Keratinocyte (primary cell): Measurements from ENCODE around the gene CLPSL1. TPM values are rescaled to one million over a fixed set of nuclear protein-coding genes. Genes with fewer than 3 reads are reported as not detected.

Source experiments
- DNase-seq: peaks from one replicate; pipeline ENCODE4 v3.0.0-alpha.2; 2011; ENCODE audit warnings: low read depth, missing footprints, low spot score
- FAIRE-seq: peaks from 2 replicates; lab custom pipeline; 2011; peaks lifted over from hg19 to GRCh38; lab: Jason Lieb, UNC
- H2AFZ ChIP-seq: 2 replicates; pipeline ENCODE4 v1.6.0; 2012; ENCODE audit warnings: low read length, control low read depth, inconsistent platforms; ENCODE audit not compliant: control insufficient read depth
- H3K27ac ChIP-seq: 2 replicates; pipeline ENCODE4 v1.5.1; 2011; ENCODE audit warnings: low read length; ENCODE audit not compliant: control insufficient read depth, insufficient read depth
- H3K27me3 ChIP-seq: 3 replicates; pipeline ENCODE4 v1.6.0; 2011; ENCODE audit warnings: low read length; ENCODE audit not compliant: control insufficient read depth, insufficient read depth; ENCODE audit errors: extremely low read depth
- H3K36me3 ChIP-seq, 2 experiments: 2 replicates in 1 of 2; 3 replicates in 1 of 2; pipeline ENCODE4 v1.5.1; 2011; ENCODE audit warnings: low read length in 2 of 2, mild to moderate bottlenecking in 1 of 2; ENCODE audit not compliant: control insufficient read depth in 2 of 2, insufficient read depth in 2 of 2; ENCODE audit errors: extremely low read depth in 1 of 2
- H3K4me1 ChIP-seq: 3 replicates; pipeline ENCODE4 v1.5.1; 2011; ENCODE audit warnings: low read length; ENCODE audit not compliant: control insufficient read depth, insufficient read depth; ENCODE audit errors: extremely low read depth
- H3K4me2 ChIP-seq: 3 replicates; pipeline ENCODE4 v1.6.0; 2011; ENCODE audit warnings: low read depth, low read length; ENCODE audit not compliant: control insufficient read depth, insufficient read depth; ENCODE audit errors: extremely low read depth
- H3K4me3 ChIP-seq, 3 experiments: fragments of 200-600 bp in 1 of 3; sonication (generic) in 1 of 3; 2 replicates in 2 of 3; 3 replicates in 1 of 3; pipeline ENCODE4 v1.5.1; 2011 to 2016; ENCODE audit warnings: low read length in 3 of 3, mild to moderate bottlenecking in 3 of 3, control low read depth in 2 of 3, inconsistent platforms in 1 of 3, low read depth in 1 of 3, mixed read lengths in 1 of 3, mixed run types in 1 of 3, moderate library complexity in 1 of 3; ENCODE audit not compliant: control insufficient read depth in 2 of 3, insufficient read depth in 2 of 3; ENCODE audit errors: extremely low read depth in 1 of 3
- H3K79me2 ChIP-seq: 2 replicates; pipeline ENCODE4 v1.6.0; 2012; ENCODE audit warnings: low read length; ENCODE audit not compliant: control insufficient read depth, insufficient read depth
- H3K9ac ChIP-seq: 3 replicates; pipeline ENCODE4 v1.6.0; 2011; ENCODE audit warnings: low read length; ENCODE audit not compliant: control insufficient read depth, insufficient read depth; ENCODE audit errors: extremely low read depth
- H3K9me1 ChIP-seq: 3 replicates; pipeline ENCODE4 v1.6.0; 2011; ENCODE audit warnings: low read length; ENCODE audit not compliant: control insufficient read depth, insufficient read depth; ENCODE audit errors: extremely low read depth
- H3K9me3 ChIP-seq: 2 replicates; pipeline ENCODE4 v1.5.1; 2012; ENCODE audit warnings: low read depth, low read length; ENCODE audit not compliant: control insufficient read depth
- H4K20me1 ChIP-seq: 3 replicates; pipeline ENCODE4 v1.6.0; 2011; ENCODE audit warnings: low read length; ENCODE audit not compliant: control insufficient read depth, insufficient read depth; ENCODE audit errors: extremely low read depth
- EZH2 ChIP-seq: IDR thresholded peaks from one replicate; pipeline ENCODE4 v1.6.1; 2012; ENCODE audit warnings: inconsistent platforms, mild to moderate bottlenecking, low read length, moderate library complexity
- dilution Hi-C: fragments of 300-500 bp; cut with MboI; formaldehyde crosslinking; loops from one replicate; pipeline ENCODE4 v1.7.0; 2020; ENCODE audit warnings: low sequenced_read_pairs; ENCODE audit not compliant: extremely low pct_ligation_motif_present
- polyA plus RNA-seq, 5 experiments: library from polyadenylated mRNA; depleted of rRNA in 3 of 5; stranded (reverse) in 3 of 5; stranded (forward) in 1 of 5; unstranded in 1 of 5; fragments of >200 nt; gene quantifications; 1 replicate in 1 of 5; 2 replicates in 3 of 5; 3 replicates in 1 of 5; pipeline versions ENCODE4 v1.2.1 to v1.2.3, GENCODE V29; 2011 to 2012; ENCODE audit warnings: missing spikeins in 2 of 5, low read depth in 1 of 5, low replicate concordance in 1 of 5
- TF ChIP-seq, protein P1 (sequence below), 3 experiments: IDR thresholded peaks in 1 of 3; conservative IDR thresholded peaks in 1 of 3; optimal IDR thresholded peaks in 1 of 3; 2 replicates in 2 of 3; 3 replicates in 1 of 3; pipeline versions ENCODE3 to v1.5.1; 2011; ENCODE audit warnings: low read length in 3 of 3, mild to moderate bottlenecking in 3 of 3, moderate library complexity in 2 of 3, control low read depth in 1 of 3, inconsistent platforms in 1 of 3; ENCODE audit not compliant: insufficient read depth in 2 of 3; ENCODE audit errors: extremely low read depth in 1 of 3

Gene CLPSL1
- polyA plus RNA-seq, 1 donor (not counting 4 experiments of a cell fraction or from before 2014, with no cell fraction given): not detected

DNA sequence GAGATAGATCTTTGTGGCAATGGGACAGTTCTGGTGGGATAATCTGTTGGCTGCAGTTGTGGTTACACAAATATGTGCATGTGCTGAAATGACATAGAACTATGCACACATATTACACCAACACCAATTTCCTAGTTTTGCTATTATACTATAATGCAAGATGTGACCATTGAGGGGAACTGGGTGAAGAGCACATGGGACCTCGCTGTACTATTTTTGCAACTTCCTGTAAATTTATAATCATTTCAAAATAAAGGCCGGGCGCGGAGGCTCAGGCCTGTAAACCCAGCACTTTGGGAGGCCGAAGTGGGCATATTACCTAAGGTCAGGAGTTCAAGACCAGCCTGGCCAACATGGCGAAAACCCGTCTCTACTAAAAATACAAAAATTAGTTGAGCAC lies 35.3 kb upstream of the CLPSL1 start:
- Histone ChIP-seq H2AFZ (no peak overlapping the region), H3K9ac (no peak overlapping the region), H3K9me3 (no peaks in the 10 kb centered on the region), H3K4me1 (no peaks in the 10 kb centered on the region), H3K4me2 (no peak overlapping the region), H3K79me2 (no peaks in the 10 kb centered on the region), H3K4me3 (no peak overlapping the region), H3K36me3 (no peaks in the 10 kb centered on the region), H4K20me1 (no peaks in the 10 kb centered on the region), H3K9me1 (no peaks in the 10 kb centered on the region), H3K27ac (no peak overlapping the region), H3K27me3 (no peaks in the 10 kb centered on the region)
- dilution Hi-C loops: loop anchor here (25.0 kb wide), 1 partner anchor 183 kb away; no protein-coding TSS in a partner anchor
- TF ChIP-seq, protein P1, sequence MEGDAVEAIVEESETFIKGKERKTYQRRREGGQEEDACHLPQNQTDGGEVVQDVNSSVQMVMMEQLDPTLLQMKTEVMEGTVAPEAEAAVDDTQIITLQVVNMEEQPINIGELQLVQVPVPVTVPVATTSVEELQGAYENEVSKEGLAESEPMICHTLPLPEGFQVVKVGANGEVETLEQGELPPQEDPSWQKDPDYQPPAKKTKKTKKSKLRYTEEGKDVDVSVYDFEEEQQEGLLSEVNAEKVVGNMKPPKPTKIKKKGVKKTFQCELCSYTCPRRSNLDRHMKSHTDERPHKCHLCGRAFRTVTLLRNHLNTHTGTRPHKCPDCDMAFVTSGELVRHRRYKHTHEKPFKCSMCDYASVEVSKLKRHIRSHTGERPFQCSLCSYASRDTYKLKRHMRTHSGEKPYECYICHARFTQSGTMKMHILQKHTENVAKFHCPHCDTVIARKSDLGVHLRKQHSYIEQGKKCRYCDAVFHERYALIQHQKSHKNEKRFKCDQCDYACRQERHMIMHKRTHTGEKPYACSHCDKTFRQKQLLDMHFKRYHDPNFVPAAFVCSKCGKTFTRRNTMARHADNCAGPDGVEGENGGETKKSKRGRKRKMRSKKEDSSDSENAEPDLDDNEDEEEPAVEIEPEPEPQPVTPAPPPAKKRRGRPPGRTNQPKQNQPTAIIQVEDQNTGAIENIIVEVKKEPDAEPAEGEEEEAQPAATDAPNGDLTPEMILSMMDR (optimal IDR thresholded peaks at IDR 0.05 in 1 of 3, IDR thresholded peaks at IDR 0.05 in 1 of 3, conservative IDR thresholded peaks at IDR 0.05 in 1 of 3; ENCODE audit: extremely low read depth in 1 of 3, insufficient read depth in 2 of 3, low read length in 3 of 3): no peak
- TF ChIP-seq EZH2: no peak
- no peak for FAIRE-seq
- no peak for DNase-seq

- H3K27me3 ChIP-seq: no peaks in the 10 kb centered on the region
- no peak overlapping the region for H3K4me3 ChIP-seq
- no peak for FAIRE-seq
- no peak overlapping the region for H3K27ac ChIP-seq
- no peaks in the 10 kb centered on the region for H3K36me3 ChIP-seq
- H4K20me1 ChIP-seq: no peaks in the 10 kb centered on the region
- H3K9me3 ChIP-seq: no peaks in the 10 kb centered on the region
- H3K4me2 ChIP-seq: no peak overlapping the region
- H3K4me1 ChIP-seq: no peaks in the 10 kb centered on the region
- no peaks in the 10 kb centered on the region for H3K9me1 ChIP-seq
- dilution Hi-C loops: loop anchor here (25.0 kb wide), 1 partner anchor 184 kb away; no protein-coding TSS in a partner anchor
- TF ChIP-seq, protein P1 (optimal IDR thresholded peaks at IDR 0.05 in 1 of 3, IDR thresholded peaks at IDR 0.05 in 1 of 3, conservative IDR thresholded peaks at IDR 0.05 in 1 of 3; ENCODE audit: extremely low read depth in 1 of 3, insufficient read depth in 2 of 3, low read length in 3 of 3): no peak
- TF ChIP-seq EZH2: no peak
- H3K79me2 ChIP-seq: no peaks in the 10 kb centered on the region
- no peak for DNase-seq
- H3K9ac ChIP-seq: no peak overlapping the region
- no peak overlapping the region for H2AFZ ChIP-seq
Observed at GRCh38 chr6:35746516-35746915, 34.3 kb upstream of the CLPSL1 start.
